HEK293T (cell line): ENCODE results near the gene KLHL10.

Experiments used
- CTCF ChIA-PET: fragments of 350-600 bp; formaldehyde crosslinking; extraction: SDS; loops from one replicate; lab custom pipeline; 2021; ENCODE audit warnings: antibody characterized with exemption, inconsistent platforms; lab: Yijun Ruan, JAX
- POLR2A ChIA-PET: fragments of 350-600 bp; formaldehyde crosslinking; extraction: SDS; loops from one replicate; lab custom pipeline; 2020; ENCODE audit warnings: antibody characterized with exemption, inconsistent platforms; lab: Yijun Ruan, JAX
- DNase-seq: peaks from one replicate; pipeline ENCODE4 v3.0.0; 2012; ENCODE audit warnings: mixed read lengths; ENCODE audit errors: extremely low spot score
- ARNT ChIP-seq: fragments of 450-650 bp; IDR thresholded peaks from 2 replicates; pipeline ENCODE4 v1.6.1; 2017; ENCODE audit warnings: mild to moderate bottlenecking
- BHLHE40 ChIP-seq: fragments of 450-650 bp; IDR thresholded peaks from 2 replicates; pipeline ENCODE4 v1.6.1; 2016; ENCODE audit warnings: mild to moderate bottlenecking, moderate library complexity, borderline replicate concordance
- CTBP1 ChIP-seq: fragments of 450-650 bp; IDR thresholded peaks from 2 replicates; pipeline ENCODE4 v1.6.1; 2016; ENCODE audit warnings: borderline replicate concordance
- ELF4 ChIP-seq: fragments of 450-650 bp; IDR thresholded peaks from 2 replicates; pipeline ENCODE4 v1.6.1; 2017; ENCODE audit warnings: antibody characterized with exemption
- FOXA1 ChIP-seq: fragments of 450-650 bp; IDR thresholded peaks from 2 replicates; pipeline ENCODE4 v1.6.1; 2016; ENCODE audit warnings: mild to moderate bottlenecking
- FOXK2 ChIP-seq: fragments of 450-650 bp; IDR thresholded peaks from 2 replicates; pipeline ENCODE4 v1.6.1; 2016; ENCODE audit warnings: mild to moderate bottlenecking
- FOXM1 ChIP-seq: fragments of 450-650 bp; IDR thresholded peaks from 2 replicates; pipeline ENCODE4 v1.6.1; 2017; ENCODE audit warnings: mild to moderate bottlenecking, borderline replicate concordance
- HDGF ChIP-seq: fragments of 450-650 bp; IDR thresholded peaks from 2 replicates; pipeline ENCODE4 v1.6.1; 2017; ENCODE audit warnings: antibody characterized with exemption, borderline replicate concordance
- L3MBTL2 ChIP-seq: fragments of 450-650 bp; conservative IDR thresholded peaks from 2 replicates; pipeline ENCODE4 v1.6.1; 2016; ENCODE audit warnings: mild to moderate bottlenecking
- LEF1 ChIP-seq: fragments of 450-650 bp; IDR thresholded peaks from 2 replicates; pipeline ENCODE4 v1.6.1; 2017; ENCODE audit warnings: mild to moderate bottlenecking, borderline replicate concordance
- NFRKB ChIP-seq: fragments of 450-650 bp; IDR thresholded peaks from 2 replicates; pipeline ENCODE4 v1.6.1; 2016; ENCODE audit warnings: mild to moderate bottlenecking, moderate library complexity
- SP1 ChIP-seq: fragments of 450-650 bp; IDR thresholded peaks from 2 replicates; pipeline ENCODE4 v1.6.1; 2017
- SUZ12 ChIP-seq: fragments of 450-650 bp; IDR thresholded peaks from 2 replicates; pipeline ENCODE4 v1.6.1; 2016; ENCODE audit warnings: mild to moderate bottlenecking
- TARDBP ChIP-seq: fragments of 450-650 bp; IDR thresholded peaks from 2 replicates; pipeline ENCODE4 v1.6.1; 2016
- ZNF384 ChIP-seq: fragments of 450-650 bp; IDR thresholded peaks from 2 replicates; pipeline ENCODE4 v1.6.1; 2016
- TF ChIP-seq, protein P1 (sequence below): fragments of 450-650 bp; IDR thresholded peaks from 2 replicates; pipeline ENCODE4 v1.6.1; 2016

KLHL10 gene

GRCh38 chr17:41806685-41807445, 30.8 kb upstream of the KLHL10 start:
- POLR2A ChIA-PET, result interaction anchor here (0.9 to 3.0 kb wide), 4 partner anchors 21 to 117 kb away, joined by 3 to 11 read pairs (median 4); partner anchors contain the start of gene JUP
- CTCF ChIA-PET, result interaction anchor here (1.2 to 1.3 kb wide), 2 partner anchors 69 to 82 kb away, joined by 3 to 4 read pairs; no protein-coding TSS in a partner anchor
- DNase-seq, result no peak

GRCh38 chr17:41810659-41811548, 26.7 kb upstream of the KLHL10 start:
- no peak for DNase-seq
- CTCF ChIA-PET, result interaction anchor here (0.6 to 1.9 kb wide), 13 partner anchors 10 to 146 kb away, joined by 3 to 15 read pairs (median 3); no protein-coding TSS in a partner anchor
- POLR2A ChIA-PET, result interaction anchor here (0.6 to 4.6 kb wide), 26 partner anchors 8 to 205 kb away, joined by 3 to 40 read pairs (median 5); partner anchors contain the start of genes EIF1, JUP, KLHL10 and KLHL11
- TF ChIP-seq L3MBTL2, result peak; percentile 67
- TF ChIP-seq CTBP1, result no peak
- TF ChIP-seq BHLHE40, result no peak

More at GRCh38 chr17:41806685-41807445, 30.8 kb upstream of the KLHL10 start:
- TF ChIP-seq ELF4, result no peak

GRCh38 chr17:41811549-41812380, 25.9 kb upstream of the KLHL10 start, which contains the start of gene P3H4:
P3H4 (minus strand) TSS chr17:41811949; CDS start chr17:41811915, 34 bp downstream.
- TF ChIP-seq ELF4 (no peak), LEF1 (peak; percentile 85), L3MBTL2 (peak; percentile 91), ARNT (0 out of 2 replicates have a peak, but pooled peaks have one; percentile 5), FOXM1 (peak; percentile 93)
- ChIA-PET POLR2A (interaction anchor here (0.6 to 4.6 kb wide), 43 partner anchors 7 to 206 kb away, joined by 3 to 40 read pairs (median 5); partner anchors contain the start of genes ACLY, DNAJC7, EIF1 and JUP), CTCF (interaction anchor here (0.6 to 1.9 kb wide), 15 partner anchors 10 to 148 kb away, joined by 3 to 15 read pairs (median 3); partner anchors contain the start of gene HAP1)
- peak; percentile 84 for DNase-seq

GRCh38 chr17:41812381-41813151, 25.1 kb upstream of the KLHL10 start, which contains the start of gene FKBP10:
FKBP10 (plus strand) TSS chr17:41813004; CDS start chr17:41813035, 31 bp downstream.
- TF ChIP-seq HDGF, result no peak
- peak; percentile 76 for TF ChIP-seq CTBP1
- TF ChIP-seq L3MBTL2, result peak; percentile 58
- TF ChIP-seq SUZ12, result no peak
- TF ChIP-seq, protein P1, sequence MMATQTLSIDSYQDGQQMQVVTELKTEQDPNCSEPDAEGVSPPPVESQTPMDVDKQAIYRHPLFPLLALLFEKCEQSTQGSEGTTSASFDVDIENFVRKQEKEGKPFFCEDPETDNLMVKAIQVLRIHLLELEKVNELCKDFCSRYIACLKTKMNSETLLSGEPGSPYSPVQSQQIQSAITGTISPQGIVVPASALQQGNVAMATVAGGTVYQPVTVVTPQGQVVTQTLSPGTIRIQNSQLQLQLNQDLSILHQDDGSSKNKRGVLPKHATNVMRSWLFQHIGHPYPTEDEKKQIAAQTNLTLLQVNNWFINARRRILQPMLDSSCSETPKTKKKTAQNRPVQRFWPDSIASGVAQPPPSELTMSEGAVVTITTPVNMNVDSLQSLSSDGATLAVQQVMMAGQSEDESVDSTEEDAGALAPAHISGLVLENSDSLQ, result no peak
- TF ChIP-seq ZNF384, result peak; percentile 100
- no peak for TF ChIP-seq SP1
- TF ChIP-seq NFRKB, result no peak
- peak; percentile 72; the same call in 1 of the 2 replicates for TF ChIP-seq FOXM1
- TF ChIP-seq ARNT, result no peak
- no peak for TF ChIP-seq FOXK2
- no peak for TF ChIP-seq ELF4
- TF ChIP-seq FOXA1, result no peak
- TF ChIP-seq BHLHE40, result no peak
- no peak for TF ChIP-seq TARDBP
- TF ChIP-seq LEF1, result no peak
- ChIA-PET CTCF (interaction anchor here (0.7 to 1.9 kb wide), 6 partner anchors 11 to 147 kb away, joined by 3 to 9 read pairs (median 4); partner anchors contain the start of gene HAP1), POLR2A (interaction anchor here (0.6 to 4.6 kb wide), 29 partner anchors 10 to 205 kb away, joined by 3 to 40 read pairs (median 6); partner anchors contain the start of genes ACLY, DNAJC7, EIF1 and JUP)
- peak; percentile 86 for DNase-seq

DNA sequence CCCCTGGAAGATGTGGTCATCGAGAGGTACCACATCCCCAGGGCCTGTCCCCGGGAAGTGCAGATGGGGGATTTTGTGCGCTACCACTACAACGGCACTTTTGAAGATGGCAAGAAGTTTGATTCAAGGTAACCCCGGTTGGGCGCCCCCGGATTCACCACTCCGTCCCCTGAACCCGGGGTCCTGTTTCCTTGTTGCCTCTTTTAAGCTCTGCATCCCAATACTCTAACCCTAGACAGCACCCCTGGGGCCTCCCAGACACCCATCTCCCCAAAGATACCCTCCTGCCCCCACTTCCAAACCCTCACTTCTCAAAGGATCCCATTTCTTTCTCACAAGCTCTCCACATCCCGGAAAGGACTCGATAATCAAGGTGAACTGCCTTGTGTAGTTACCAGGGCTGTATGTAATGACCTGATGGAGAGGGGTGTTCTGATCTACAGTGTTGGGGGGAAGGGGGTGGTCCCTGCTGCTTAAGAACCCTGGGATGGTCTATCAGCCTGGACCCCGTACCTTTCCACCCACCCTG, 24.4 kb upstream of the KLHL10 start:
- CTCF ChIA-PET, result interaction anchor here (0.6 to 1.0 kb wide), 2 partner anchors 12 to 803 kb away, joined by 3 read pairs; no protein-coding TSS in a partner anchor
- POLR2A ChIA-PET, result interaction anchor here (0.6 to 4.6 kb wide), 18 partner anchors 10 to 1785 kb away, joined by 3 to 40 read pairs (median 6); partner anchors contain the start of genes DNAJC7, EIF1, JUP and KLHL10
- no peak for DNase-seq
- TF ChIP-seq, protein P1, result no peak
- no peak for TF ChIP-seq FOXM1
- TF ChIP-seq SUZ12, result no peak
- TF ChIP-seq ELF4, result no peak
- TF ChIP-seq CTBP1, result no peak
- TF ChIP-seq ARNT, result no peak
- TF ChIP-seq SP1, result no peak
- TF ChIP-seq FOXK2, result no peak
- TF ChIP-seq LEF1, result no peak
- TF ChIP-seq TARDBP, result no peak
- TF ChIP-seq HDGF, result no peak
- TF ChIP-seq FOXA1, result no peak
